ENCODE measurements around the gene GFRA1.

Gene GFRA1

DNA sequence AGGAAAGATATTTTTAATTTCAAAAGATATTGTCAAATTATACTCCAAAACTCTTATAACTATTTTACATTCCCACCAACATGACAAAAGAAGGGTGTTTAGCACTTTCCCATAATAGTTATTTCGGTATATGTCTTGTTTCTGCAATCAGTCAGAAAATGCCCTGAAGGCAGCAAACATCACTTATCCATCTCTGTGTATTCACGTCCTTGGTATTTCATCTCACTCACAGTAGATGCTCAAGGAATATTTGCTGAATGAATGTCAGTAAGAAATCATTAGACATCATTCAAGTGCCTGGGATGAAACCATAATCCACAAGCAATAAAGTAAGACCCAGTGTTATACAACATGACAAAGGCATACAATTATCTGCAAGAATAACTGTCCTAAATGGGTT is 112.7 kb downstream of the GFRA1 start:
- DNase-seq (ENCODE audit: low read depth), result no peak

- DNase-seq (ENCODE audit: low read depth), result no peak
Measured at GRCh38 chr10:116159197-116159596, 113.8 kb downstream of the GFRA1 start.

DNA sequence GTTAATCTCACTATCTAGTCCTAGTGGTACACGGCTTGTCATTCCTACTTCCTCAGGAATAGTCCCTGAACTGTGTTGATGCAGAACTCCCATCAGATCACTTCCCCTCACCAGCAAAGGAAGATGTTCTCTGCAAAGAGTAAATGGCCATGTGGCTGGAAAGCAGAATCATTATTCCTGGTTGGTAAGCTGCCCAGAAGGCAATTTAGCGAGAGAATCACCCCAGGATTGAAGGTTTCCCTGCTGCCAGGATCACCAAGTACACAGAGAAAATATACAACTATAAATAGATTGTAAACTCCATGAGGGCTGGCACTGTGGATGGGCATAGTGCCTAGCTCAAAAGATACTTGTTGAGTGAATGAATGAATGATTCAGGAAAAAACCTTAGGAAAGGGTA is 115.0 kb downstream of the GFRA1 start:
- DNase-seq (ENCODE audit: low read depth), result no peak

GRCh38 chr10:116157485-116157884 is 115.5 kb downstream of the GFRA1 start:
- DNase-seq (ENCODE audit: low read depth), result no peak

DNA sequence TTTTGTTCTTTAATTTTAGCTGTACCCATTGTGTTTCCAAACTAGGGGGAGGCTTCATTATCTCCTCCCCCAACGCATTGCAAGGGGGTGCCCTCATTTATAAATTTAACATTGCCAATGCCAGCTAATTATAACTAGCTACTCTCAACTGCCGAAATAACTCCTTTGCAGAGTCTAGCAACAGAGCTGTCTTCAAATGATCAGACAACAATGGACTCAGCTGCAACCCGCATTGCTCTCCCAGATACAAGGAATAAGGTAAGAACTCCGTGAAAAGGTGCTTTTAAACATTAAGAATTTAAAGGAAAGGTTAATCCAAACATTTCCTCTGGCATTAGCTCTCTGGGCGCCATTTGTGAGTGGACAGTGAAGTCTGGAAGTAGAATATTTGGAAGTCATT is 116.2 kb downstream of the GFRA1 start:
- no peak for DNase-seq (ENCODE audit: low read depth)

GRCh38 chr10:116155191-116155590 is 117.8 kb downstream of the GFRA1 start:
- no peak for DNase-seq (ENCODE audit: low read depth)

GRCh38 chr10:116154651-116155050 is 118.4 kb downstream of the GFRA1 start:
- DNase-seq (ENCODE audit: low read depth), result no peak

- DNase-seq (ENCODE audit: low read depth), result no peak
Measured at GRCh38 chr10:116151076-116151475, 121.9 kb downstream of the GFRA1 start.

DNA sequence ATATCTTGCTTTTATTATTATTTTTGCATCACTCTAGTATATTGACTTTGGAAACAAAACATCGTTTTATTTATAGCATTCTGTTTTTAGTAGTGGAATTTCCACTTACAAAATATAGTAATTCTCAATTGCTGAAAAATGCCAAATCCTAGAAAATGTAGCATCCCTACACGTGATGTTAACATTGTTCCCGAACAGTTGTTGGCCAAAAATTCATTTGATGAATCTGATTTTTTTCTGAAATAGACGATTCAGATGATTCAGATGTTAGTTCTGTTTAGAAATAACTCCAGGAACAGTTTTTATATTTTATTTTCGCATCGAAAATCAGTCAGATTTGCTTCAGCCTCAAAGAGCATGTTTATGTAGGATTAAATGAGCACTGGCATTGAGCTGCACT is 122.4 kb downstream of the GFRA1 start:
- no peak for DNase-seq (ENCODE audit: low read depth)

DNA sequence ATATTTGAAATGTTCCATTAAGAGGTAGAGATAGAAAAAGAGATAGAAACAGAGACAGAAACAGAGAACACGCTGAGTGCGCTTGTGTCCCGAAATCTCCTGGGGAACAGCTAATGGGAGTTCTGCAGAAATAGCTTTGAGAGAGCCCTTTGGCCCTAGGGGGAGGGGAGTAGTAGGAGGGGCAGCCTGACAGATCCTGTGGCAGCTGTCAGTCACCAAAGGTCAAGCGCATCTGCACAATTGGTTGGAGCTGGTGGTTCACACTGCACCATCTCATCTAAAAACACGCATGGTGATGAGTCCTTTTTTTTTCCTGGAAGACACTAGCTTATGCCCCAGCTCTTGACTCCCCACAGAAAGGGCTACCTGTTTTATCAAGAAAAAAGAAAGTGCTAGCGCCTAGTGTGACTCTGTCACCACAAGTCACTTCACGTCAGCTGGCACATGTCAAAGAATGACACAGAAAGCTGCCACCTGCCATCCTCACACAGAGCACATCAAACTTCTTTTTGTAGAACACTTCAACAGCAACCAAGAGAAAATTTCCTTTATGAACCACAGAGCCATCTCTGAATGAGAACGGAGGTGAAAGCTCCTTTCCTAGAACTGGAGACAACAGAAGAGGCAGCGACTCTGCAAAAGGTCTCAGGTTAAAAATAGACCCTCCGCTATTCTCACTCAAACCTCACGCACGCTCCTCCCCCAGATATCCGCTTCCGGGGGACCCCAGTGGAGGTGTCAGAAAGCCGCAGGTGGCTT is 125.7 kb downstream of the GFRA1 start:
- DNase-seq (ENCODE audit: low read depth), result no peak

GRCh38 chr10:116146372-116147140 is 126.5 kb downstream of the GFRA1 start:
- no peak for DNase-seq (ENCODE audit: low read depth)

GRCh38 chr10:116143673-116144222 is 129.3 kb downstream of the GFRA1 start:
- DNase-seq (ENCODE audit: low read depth), result no peak

GRCh38 chr10:116141855-116142254 is 131.2 kb downstream of the GFRA1 start:
- DNase-seq (ENCODE audit: low read depth), result no peak

- no peak for DNase-seq (ENCODE audit: low read depth)
Measured at GRCh38 chr10:116141246-116141645, 131.8 kb downstream of the GFRA1 start.

GRCh38 chr10:116139886-116140285 is 133.1 kb downstream of the GFRA1 start:
- DNase-seq (ENCODE audit: low read depth), result no peak

DNA sequence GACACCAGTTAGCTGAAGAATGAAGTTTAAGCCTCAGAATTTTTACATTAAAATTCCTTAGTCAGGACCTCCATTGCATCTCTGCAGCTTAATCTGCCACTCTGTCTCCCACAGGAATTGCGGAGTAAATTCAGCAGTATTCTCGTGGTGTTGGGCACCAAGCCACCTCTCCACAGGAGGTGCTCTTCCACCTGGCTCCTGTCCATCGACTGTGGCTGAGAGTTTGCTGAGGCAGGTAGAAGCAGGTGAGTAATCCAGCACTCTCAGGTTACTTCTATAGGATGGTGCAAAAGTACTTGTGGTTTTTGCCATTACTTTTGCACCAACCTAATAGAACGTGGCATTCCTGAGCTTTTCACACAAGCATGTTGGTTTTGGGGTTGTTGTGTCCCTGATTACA is 134.1 kb downstream of the GFRA1 start:
- no peak for DNase-seq (ENCODE audit: low read depth)

GRCh38 chr10:116136261-116136660 is 136.7 kb downstream of the GFRA1 start:
- DNase-seq (ENCODE audit: low read depth), result no peak

GRCh38 chr10:116134322-116134721 is 138.7 kb downstream of the GFRA1 start:
- no peak for DNase-seq (ENCODE audit: low read depth)

GRCh38 chr10:116133634-116134033 is 139.4 kb downstream of the GFRA1 start:
- no peak for DNase-seq (ENCODE audit: low read depth)

GRCh38 chr10:116132780-116133399 is 140.1 kb downstream of the GFRA1 start:
- no peak for DNase-seq (ENCODE audit: low read depth)

DNA sequence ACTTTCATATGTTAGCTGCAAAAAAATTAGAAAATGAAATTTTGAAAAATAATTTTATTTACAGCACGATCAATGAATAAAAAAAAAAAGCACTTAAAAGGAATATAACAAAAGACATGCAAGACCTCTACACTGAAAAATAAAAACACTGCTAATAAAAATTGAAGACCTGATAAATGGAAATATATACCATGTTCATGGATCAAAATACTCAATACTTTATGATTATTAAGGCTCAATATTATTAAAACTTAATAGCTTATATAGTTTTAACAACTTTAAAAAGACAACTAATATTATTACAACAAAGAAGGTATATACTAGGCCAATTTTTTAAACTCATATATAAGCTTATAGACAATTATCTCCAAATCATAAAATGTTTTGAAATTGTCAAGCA is 143.0 kb downstream of the GFRA1 start:
- no peak for DNase-seq (ENCODE audit: low read depth)

DNA sequence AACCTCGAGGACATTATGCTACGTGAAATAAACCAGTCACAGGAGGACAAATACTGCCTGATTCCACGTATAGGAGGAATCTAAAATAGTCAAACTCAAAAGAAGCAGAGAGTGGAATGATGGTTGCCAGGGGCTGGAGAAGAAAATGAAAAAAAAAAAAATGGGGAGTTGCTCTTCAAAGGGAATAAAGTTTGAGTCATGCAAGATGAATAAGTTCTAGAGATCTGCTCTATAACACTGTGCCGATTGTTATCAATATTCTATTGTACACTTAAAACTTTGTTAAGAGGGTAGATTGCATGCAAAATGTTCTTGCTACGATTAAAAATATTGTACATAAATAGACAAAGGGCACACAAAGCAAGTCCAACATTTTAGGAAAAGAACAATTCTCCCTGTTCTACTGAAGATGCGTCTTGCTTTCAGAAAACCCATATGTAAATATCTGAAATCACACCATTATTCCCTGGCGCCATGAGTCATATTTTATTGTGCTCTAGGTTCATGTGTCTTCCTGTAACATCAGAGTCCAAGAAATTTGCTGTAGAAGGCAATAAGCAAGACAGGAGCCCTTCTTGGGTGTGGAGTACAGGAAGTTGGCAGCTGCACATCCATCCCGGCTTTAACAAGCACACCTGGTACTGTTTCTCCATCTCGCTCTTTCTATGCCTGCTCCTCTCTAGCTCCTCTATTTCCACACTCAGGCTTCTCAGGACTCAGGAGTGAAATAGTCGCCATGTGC is 145.9 kb downstream of the GFRA1 start:
- DNase-seq (ENCODE audit: low read depth), result no peak

All from activated T-cell treated with anti-CD3 and anti-CD28 coated beads for 24 hours (primary cell).